NCI-H2029 (cell line): ENCODE data around the gene CHTF8.
"Not testable (repeated sequence)": the region's sequence is repeated elsewhere in the genome, so short reads cannot be mapped to it uniquely, and the experiment has no call there.

Source experiments
- DNase-seq: peaks from one replicate; lab custom pipeline; 2025; lab: John Stamatoyannopoulos, UW

Gene CHTF8

DNA sequence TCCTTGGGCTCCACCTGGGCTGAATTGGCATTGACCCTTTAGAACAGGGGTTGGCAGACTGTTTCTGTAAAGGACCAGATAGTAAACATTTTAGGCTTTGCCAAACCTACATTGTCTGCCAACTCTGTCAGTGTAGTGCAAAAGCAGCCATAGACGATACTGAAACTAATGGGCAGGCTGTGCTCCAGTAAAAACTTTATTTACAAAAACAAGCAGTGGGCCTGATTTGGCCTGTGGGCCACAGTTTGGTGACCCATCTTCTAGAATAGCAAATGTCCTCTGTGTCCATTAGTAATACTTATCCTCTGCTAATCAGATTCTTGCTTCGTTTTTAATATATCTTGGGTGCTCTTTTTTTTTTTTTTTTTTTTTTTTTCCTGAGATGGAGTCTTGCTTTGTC is 6.2 kb upstream of the CHTF8 start:
- DNase-seq, result no peak

DNA sequence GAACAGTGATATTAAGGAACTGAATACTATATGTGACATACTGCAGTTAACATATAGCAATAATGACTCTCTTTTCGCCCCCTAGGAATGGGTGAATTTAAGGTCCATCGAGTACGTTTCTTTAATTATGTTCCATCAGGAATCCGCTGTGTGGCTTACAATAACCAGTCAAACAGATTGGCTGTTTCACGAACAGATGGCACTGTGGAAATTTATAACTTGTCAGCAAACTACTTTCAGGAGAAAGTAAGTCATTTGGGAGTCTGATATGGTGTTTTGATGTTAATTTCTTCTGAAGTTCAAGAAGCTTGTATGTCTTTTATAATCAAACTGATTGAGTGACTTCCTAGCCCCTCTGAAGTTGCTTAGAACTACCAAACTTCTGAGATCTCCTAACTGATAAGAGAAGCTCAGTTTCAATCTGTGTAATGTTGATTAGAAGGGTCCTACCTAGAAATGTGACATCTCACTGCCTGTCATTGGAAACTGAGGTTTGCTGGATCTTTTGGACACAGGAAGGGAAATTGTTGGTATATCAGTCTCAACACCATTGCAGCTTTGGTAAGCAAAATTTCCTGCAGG is 1.1 kb upstream of the CHTF8 start:
- no peak for DNase-seq

- DNase-seq, result peak; percentile 24
Measured at GRCh38 chr16:69131839-69132423, 457 bp downstream of the CHTF8 start.

DNA sequence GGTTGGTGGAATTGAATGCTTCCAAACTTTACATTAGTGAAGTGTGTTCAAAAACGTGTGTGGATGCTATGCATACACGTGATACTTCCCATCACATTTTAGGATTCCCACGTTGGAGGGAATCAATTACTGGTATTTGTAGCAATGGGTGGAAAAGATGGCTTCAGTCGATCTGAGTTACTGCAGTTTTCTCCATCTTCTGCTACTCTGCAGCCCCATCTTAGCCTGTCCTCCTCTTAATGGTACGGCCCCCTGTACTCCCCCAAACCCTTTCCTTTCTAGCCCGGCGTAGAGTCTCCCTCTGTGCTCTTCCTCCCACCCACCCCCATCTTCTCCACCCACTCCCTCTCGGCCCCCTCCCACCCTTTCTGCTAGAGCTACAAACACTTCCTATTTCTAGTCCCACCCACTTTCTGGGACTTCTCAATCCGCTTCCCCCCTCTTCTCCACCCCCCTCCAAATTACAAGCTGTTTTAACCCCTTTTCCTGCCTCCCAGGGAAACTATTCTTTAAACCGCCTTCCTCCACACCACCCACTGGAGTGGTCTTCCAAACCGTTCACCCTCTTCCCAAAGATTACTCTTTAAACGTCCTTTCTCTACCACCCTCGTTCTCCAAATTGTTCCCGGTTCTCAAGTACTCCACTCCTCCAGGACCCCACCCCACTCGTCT is 1.1 kb downstream of the CHTF8 start:
- DNase-seq, result no peak

DNA sequence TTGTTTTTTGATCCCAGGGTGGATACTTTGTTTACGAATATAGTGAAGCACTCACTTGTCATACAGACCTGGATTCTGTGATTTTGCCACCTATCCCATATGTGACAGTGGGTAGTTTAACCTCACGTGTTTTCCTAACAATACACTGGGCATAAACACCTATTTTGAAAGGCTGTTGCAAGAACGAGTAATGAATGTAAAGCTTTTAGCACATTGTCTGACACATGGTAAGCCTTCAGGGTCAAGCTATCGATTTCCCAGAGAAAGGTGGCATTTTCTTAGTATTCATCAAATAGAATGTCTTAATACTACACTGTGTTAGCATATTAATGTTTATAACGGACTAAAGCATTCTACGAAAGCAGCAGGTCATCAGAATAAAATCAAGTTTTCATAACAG is 1.9 kb downstream of the CHTF8 start:
- no peak for DNase-seq

GRCh38 chr16:69127966-69128510 is 4.3 kb downstream of the CHTF8 start:
- DNase-seq, result no peak

DNA sequence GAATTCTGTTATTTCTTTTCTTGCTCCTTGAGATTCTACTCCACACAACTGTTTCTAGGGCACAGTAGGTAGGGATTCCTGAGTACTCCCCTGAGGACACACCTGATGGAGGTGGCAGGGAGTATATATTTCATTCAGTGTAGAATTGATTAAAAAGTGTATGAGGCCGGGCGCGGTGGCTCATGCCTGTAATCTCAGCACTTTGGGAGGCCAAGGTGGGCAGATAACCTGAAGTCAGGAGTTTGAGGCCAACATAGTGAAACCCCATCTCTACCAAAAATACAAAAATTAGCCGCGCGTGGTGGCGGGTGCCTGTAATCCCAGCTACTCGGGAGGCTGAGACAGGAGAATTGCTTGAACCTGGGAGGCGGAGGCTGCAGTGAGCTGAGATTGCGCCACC is 5.6 kb downstream of the CHTF8 start:
- DNase-seq, result not testable (repeated sequence)

GRCh38 chr16:69126221-69126620 is 6.2 kb downstream of the CHTF8 start:
- no peak for DNase-seq

GRCh38 chr16:69124961-69125360 is 7.4 kb downstream of the CHTF8 start:
- not testable (repeated sequence) for DNase-seq

GRCh38 chr16:69124406-69124805 is 8.0 kb downstream of the CHTF8 start:
- not testable (repeated sequence) for DNase-seq

GRCh38 chr16:69123910-69124309 is 8.5 kb downstream of the CHTF8 start:
- no peak for DNase-seq

GRCh38 chr16:69120096-69120664 is 12.2 kb downstream of the CHTF8 start:
- no peak for DNase-seq

DNA sequence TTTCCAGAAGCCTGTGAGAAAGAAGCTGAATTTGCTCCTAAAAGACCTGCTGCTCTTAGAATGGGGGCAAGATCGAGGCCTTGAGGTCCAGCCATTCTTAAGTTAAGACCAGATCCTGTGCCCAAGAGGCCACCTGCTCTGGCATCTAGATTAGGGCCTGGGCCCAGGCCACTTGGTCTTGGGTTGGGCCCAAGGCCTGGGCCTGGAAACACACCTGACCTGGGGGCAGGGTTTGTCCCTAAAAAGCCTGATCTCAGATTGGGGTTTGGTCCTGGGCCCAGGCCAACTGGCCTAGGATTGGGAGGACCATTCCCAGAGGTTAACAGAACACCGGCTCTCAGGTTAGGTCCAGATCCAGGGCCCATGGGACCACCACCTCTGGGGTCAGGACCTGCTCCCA is 12.9 kb downstream of the CHTF8 start:
- DNase-seq, result no peak

DNA sequence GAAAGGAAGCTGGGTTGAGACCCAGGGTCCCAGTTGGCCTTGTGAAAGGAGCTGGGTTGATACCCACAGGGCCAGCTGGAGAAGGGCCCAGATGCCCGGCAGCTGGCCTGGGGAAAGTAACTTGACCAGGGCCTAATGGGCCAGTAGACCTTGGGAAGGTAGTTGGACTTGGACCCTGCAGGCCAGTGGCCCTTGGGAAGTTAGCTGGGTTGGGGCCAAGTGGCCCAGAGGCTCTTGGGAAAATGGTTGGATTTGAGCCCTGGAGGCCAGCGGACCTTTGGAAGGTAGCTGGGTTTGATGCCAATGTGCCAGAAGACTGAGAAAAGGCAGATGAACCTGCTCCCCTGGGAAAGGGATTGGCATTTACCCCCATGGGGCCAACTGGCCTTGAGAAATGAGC is 13.4 kb downstream of the CHTF8 start:
- DNase-seq, result no peak

GRCh38 chr16:69118468-69118867 is 13.9 kb downstream of the CHTF8 start:
- no peak for DNase-seq

GRCh38 chr16:69116906-69117305 is 15.5 kb downstream of the CHTF8 start:
- no peak for DNase-seq

- DNase-seq, result no peak
Measured at GRCh38 chr16:69116256-69116875, 16.0 kb downstream of the CHTF8 start.

- no peak for DNase-seq
Measured at GRCh38 chr16:69115837-69116236, 16.6 kb downstream of the CHTF8 start.

- DNase-seq, result no peak
Measured at GRCh38 chr16:69115361-69115760, 17.0 kb downstream of the CHTF8 start.

- no peak for DNase-seq
Measured at GRCh38 chr16:69114976-69115355, 17.4 kb downstream of the CHTF8 start.

- no peak for DNase-seq
Measured at GRCh38 chr16:69114346-69114975, 17.9 kb downstream of the CHTF8 start.

- DNase-seq, result no peak
Measured at GRCh38 chr16:69113216-69113615, 19.2 kb downstream of the CHTF8 start.
